Measurements from ENCODE around the gene PHYKPL.

- no peak for TF ChIP-seq CTCF (conservative IDR thresholded peaks at IDR 0.05; ENCODE audit: low read depth, low read length)
- no peak for TF ChIP-seq EZH2 (IDR thresholded peaks at IDR 0.05; ENCODE audit: borderline replicate concordance, low read depth, low read length, poor library complexity, severe bottlenecking)
Observed at GRCh38 chr5:178196281-178196812, 36.3 kb downstream of the PHYKPL start.
